Left ventricle myocardium superior (tissue), 1 donor: ENCODE data around the gene ZMYM2. TPM values are rescaled to one million over a fixed set of nuclear protein-coding genes. Genes with fewer than 3 reads are reported as not detected.
"Not testable (repeated sequence)": the region's sequence is repeated elsewhere in the genome, so short reads cannot be mapped to it uniquely, and the experiment has no call there.

ENCODE experiments used
- ATAC-seq: fragments of 200-7000 bp; cut with Tn5 transposase; one replicate; pipeline ENCODE4 v1.9.1; 2020; ENCODE audit warnings: mild to moderate bottlenecking, moderate library complexity
- DNase-seq: peaks from one replicate; pipeline ENCODE4 v3.0.0-alpha.2; 2020
- intact Hi-C: fragments of 100-400 bp; cut with micrococcal nuclease; formaldehyde crosslinking; loops from one replicate; pipeline ENCODE4 v1.11.0; 2022
- long read RNA-seq: library from polyadenylated mRNA; unstranded; transcript quantifications from one replicate; pipeline ENCODE4 v2.0.0, GENCODE V29; 2021
- total RNA-seq: library from RNA; stranded (reverse); fragmentation: NEBNext Ultra II Directional; extraction: Animal tissue kit (Norgen Biotek cat#: 25700); gene quantifications from one replicate; pipeline ENCODE4 v1.2.1, GENCODE V29; 2021
- donor health status: DM: no; HTN: yes; CAD: no; lungs with severe emphysema.

The ZMYM2 gene
- total RNA-seq: 49.8 TPM
- long read RNA-seq, partial matches to known transcripts: 12 of 16 reads
- long read RNA-seq, other reads (novel, unspliced or antisense): 4 of 16 reads

DNA sequence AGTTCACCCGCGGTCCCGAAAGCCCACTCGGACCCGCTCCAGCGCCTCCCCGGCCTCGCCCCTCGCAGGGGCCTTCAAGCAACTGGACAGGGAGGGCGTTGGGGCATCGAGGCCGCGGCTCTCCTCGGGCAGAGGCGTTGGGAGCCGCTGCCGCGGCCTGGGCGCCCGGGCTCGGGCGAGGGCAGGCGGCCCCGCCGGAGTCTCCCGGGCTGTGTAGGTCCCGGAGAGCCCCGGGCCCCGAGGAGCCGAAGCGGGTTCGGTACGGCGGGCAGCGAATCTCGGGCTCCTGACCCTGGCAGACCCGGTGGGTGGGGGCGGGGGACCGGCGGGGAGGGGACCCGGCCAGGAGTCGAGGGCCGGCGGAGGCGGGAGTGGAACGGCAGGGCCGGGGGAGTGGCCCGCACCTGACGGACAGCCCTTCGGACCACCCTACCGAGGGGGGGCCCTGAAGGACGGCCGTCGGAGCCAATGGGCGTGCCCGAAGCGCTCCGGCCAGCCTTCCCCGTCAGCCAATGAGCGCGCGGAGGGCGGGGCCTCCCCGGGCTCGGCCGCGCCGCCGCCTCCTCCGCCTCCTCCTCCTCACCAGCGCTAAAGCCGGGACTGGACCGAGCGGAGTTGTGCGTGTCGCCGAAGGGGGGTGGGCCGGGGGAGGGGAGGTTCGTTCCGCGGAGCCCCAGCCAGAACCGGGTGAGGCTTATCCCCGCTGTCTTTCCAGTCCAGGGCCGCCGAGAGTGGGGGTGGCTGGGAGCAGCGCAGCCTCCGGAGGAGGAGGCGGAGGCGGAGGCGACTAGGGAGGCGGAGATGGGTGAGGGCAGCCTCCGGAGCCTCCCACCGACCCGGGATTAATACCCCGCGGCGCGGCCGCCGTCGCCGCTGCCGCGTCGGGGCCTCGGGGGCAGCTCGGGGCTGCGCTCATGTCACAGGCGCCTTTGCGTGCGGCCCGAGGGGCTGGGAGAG is at the start of gene ZMYM2:
Gene ZMYM2 (plus strand): TSS at position 573 of the 957 bp plus-strand sequence. CDS start 34,346 bp downstream, outside the sequence.
- intact Hi-C loops: no loop called here
- DNase-seq: peak; percentile 100
- ATAC-seq: peak; percentile 96

DNA sequence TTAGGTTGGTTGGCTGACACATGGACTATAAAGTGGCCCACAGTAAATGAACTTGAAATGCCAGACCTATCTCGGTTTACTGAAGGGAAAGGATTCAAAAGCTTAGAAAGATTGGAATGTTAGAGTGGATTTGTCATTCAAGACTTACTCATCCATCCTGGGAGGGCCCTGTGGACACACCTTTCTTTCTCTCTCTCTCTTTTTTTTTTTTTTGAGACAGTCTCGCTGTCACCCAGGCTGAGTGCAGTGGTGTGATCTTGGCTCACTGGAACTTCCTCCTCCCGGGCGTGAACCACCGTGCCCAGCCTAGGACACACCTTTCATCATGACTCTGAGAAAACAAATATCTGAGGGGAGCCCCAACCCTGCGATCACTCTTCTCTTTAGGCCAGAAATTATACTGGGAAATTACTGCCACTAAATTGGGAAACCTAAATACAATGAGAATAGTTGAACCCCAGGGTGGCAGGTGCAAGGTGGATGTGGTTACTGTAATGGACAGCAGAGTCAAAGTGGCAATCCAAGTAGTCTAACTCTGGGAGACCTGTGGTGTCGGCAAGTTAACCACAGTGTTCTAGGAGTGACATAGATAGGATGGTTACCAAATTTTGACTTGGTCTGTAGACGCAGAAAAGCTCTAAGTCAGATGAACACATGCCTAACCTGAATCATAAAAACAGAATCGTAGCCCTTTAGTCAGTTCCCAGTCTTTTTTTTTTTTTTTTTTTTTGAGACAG is 48.0 kb upstream of the ZMYM2 start:
- ATAC-seq (no peak), DNase-seq (no peak)
- intact Hi-C loops: no loop called here

DNA sequence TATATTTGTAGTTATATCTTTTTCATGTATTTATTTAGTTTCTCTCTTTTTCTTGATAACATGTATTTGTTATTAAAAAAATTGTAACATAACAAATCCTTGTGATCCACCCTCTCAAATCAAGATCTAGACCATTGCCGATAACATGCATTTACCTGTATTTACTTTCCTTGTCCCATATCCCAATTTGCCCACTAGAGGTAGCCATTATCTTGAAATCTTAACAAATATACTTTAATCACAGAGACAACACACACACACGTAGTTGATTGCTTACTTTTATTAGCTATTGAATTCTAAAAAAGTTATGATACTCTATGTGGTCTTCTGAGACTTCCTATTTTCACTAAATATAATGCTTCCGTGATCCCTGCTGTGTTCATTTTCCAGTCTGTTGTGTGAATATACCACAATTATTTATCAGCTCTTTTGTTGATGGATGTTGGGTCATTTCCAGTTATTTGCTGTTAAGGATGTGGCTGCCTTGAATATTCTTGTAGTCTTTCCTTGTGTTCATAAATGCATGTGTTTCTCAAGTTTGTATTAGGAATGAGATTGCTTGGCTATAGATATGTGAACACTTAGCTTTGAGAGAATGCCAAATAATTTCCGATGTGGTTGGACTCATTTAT is 31.3 kb upstream of the ZMYM2 start:
- no peak for DNase-seq
- intact Hi-C loops: no loop called here

DNA sequence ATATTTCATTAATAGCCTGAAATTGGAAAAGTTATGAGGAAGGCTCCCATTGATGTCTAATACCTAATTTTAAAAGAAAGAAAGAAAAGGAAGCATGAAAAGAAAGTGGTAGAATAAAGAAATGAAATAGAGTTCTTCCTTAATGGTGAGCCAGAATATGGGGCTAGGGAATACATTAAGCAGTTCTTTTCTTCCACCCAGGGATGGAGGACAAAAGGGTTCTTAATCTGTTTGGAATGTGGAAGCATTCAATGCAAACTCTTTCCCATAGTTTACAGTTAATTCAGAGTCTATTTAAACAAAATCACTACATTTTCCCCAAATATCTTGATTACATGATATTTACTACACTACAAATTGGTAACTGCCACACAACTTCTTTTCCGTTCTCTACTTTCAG is 18.4 kb upstream of the ZMYM2 start:
- ATAC-seq (no peak), DNase-seq (no peak)
- intact Hi-C loops: no loop called here

More for the DNA sequence above, 31.3 kb upstream of the ZMYM2 start:
- ATAC-seq: no peak

DNA sequence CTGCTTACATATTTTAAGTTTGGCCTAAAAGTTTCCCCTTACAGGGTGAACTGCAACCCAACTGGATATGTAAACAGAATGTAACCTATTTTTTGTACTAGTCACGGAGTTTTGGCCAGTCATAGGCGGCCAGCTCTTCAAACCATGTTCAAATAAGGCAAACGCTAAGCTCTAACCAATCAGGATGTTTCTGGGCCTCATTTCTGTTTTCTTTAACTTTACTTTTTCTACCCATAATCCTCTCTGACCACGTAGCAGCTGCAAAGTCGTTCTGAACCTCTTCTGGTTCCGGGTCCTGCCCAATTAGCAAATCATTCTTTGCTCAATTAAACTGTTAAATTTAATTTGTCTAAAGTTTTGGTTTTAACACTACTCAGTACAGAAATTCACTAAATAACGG is 8.2 kb upstream of the ZMYM2 start:
- intact Hi-C loops: no loop called here
- ATAC-seq (no peak), DNase-seq (no peak)

DNA sequence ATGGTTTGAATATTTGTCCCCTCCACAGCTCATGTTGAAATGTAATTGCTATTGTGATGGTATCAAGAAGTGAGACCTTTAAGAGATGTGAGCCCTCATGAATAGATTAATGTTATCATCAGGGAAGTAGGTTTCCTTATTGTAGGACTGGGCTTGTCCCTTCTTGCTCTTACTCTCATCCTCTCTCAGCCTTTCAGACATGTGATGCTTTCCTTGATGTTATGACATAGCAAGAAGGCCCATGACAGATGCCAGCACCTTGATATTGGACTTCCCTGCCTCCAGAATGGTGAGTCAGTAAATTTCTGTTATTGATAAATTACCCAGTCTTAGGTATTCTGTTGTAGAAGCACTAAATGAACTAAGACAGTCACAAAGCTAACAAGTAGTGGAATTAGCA is 5.7 kb upstream of the ZMYM2 start:
- ATAC-seq (no peak), DNase-seq (no peak)
- intact Hi-C loops: no loop called here

DNA sequence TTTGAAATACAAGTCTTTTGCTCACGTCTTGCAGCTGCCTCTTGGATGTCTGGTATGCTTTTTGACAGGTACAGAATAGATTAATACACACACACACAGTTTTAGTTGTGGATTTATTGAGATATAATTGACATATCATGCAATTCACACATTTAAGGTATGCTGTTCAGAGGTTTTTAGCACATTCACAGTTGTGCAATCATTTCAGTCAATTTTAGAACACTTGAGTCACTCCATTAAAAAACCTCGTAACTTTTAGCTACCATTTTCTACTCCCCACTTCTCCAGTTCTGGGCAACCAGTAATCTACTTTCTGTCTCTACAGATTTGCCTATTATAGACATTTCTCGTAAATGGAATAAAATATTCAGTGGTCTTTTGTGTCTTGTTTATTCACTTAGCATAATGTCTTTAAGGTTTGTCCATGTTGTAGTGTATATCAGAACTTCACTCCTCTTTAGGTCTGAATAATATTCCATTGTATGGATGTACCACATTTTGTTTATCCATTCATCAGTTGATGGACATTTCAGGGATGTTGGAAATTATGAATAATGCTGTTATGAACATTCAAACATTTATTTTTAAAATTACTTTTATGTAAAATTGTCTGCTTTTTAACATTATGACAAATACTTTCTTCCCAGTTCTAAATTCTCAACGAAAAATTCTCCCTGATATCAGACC is 2.5 kb upstream of the ZMYM2 start:
- intact Hi-C loops: no loop called here
- DNase-seq: no peak
- ATAC-seq: no peak

DNA sequence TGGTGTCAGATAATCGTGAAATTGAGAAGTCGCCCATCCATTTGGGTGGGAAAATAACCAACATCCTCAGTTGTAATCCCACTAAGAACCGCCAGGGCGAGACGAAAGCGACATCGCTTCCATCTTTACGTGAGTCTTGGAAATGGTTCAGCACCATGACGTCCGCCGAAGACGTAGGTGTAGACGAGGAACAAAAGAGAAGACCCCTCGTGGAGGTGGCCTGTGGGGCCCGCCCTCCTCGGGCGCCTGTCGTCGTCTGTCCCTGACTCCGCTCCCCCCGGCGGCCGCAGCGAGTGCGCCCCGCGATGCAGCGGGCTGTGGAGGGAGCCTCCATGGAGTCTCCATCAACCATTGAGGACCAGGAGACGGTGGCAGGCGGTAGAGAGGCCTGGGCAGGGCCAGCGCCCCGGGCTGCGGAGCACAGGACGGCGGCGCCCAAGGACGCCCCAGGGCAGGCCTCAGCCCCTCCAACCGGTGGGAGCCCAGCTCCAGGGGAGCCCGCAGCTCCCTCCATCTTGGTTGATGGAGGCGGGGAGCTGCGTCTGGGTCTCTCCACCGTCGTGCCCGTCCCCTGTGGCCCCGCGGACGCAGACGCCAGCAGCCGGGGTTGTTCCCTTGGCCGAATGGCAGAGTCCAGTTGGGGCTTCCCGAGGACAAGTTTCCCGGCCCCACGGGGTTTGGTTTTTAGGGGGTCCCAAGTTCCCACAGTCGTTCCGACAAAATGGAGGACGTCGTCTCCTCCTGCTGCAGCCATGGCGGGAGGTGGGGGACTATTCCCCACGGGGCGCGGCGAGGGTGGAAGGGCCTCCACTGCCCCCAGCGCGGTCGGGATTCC is 990 bp upstream of the ZMYM2 start:
- intact Hi-C loops: no loop called here
- DNase-seq: peak; percentile 79
- peak; percentile 8 for ATAC-seq

DNA sequence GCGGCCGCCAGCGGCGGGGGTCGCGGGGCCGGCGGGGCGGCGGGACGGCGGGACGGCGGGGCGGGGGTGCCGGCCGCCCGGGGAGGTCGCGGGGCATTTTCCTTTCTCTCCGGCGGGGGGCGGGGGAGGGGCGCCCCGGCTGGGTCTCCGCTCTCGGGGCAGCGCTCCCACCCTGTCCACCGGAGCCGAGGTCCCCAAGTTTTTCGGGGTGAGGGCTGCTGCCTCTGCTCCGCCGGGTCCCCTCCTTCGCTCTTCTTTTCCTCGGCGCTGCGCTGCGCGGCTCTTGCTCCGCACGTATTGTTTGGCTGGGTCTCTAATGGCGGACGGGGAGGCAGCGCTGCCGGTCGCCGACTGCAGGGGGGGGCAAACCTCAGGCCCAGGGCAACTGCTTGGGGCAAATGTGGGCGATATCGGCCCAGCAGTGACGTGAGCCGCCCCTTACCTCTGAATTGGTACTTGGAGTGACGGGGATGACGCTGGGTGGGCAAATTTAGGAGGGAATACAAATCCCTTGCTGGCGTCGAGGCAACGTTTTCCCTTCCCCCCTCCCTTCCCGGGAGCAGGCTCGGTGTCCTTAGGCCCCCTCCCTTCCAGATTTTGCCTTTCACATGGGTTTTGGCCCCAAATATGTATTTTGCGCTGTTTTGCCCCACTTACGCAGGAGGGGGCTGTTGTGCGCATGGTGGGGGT is 759 bp downstream of the ZMYM2 start:
- peak; percentile 15 for ATAC-seq
- peak; percentile 76 for DNase-seq
- intact Hi-C loops: no loop called here

DNA sequence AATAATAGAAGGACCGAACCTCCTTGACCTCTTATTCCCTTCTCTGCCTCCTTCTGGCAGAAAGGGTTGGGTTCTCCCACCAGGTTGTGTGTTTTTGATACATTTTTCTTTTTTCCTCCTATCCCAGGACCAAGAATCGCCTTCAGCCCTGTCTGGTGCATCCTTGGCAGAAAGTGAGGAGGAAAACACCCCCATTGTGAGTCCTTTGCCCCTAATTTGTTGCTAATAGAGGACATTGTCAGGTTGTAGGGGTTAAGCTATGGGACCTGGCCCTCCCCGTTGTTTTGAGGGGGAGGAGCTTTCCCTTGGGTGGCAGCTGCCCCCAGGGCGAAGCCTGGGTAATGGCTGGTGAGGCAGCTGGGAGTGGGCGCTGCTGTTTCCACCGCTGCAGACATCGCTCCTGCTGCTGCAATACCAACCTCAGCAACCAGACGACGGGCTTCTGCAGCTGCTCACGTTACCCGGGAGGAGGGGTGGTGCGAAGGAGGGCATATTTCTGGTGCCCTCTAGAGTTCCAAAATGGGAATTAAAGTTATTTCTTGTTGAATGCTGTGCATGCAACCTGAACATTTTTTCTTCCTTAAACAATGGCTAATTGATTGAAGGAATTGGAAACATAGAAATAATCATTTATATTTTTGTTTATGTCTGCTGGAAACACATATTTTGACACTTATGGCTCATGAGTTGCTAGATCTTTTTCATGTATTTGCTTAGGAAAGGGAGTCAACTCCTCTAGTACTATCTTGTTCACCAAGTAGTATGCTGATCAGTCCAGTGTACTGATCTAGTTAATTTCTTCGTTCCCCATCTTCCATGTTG is 1.5 kb downstream of the ZMYM2 start:
- DNase-seq: peak; percentile 85
- peak; percentile 55 for ATAC-seq
- intact Hi-C loops: no loop called here

DNA sequence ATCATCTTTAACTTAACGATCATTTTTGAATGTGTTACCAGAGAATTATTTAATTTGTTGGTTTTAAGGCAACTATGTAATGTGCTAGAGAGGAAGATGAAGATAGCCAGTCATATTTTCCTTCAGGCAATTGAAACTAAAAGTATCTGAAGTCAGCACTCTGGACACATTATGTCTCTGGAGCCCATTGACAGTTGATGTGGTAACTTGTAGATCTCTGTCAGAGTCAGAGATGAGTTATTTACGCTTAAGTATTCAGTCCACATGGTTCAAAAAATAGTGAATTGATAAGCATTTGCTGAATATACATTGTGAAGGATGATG is 2.1 kb downstream of the ZMYM2 start:
- intact Hi-C loops: no loop called here
- ATAC-seq (no peak), DNase-seq (no peak)

DNA sequence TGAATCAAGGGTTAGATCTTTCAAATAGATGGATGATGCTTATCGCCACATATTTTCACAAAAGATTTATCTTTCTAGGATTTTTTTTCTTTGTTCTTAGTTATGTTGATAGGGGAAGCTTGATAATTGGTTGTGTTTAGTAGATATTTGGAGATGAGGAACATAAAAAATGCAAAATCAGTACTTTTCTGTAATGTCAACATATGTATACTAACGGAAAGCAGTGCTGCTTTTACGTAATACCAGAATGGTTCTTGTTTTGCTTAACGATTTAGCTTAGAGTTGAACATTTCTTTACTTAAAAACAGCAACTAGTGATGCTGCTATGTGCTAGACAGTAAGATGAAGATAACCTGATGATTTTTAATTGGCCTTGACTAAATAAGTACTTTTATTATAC is 3.0 kb downstream of the ZMYM2 start:
- ATAC-seq (no peak), DNase-seq (no peak)
- intact Hi-C loops: no loop called here

DNA sequence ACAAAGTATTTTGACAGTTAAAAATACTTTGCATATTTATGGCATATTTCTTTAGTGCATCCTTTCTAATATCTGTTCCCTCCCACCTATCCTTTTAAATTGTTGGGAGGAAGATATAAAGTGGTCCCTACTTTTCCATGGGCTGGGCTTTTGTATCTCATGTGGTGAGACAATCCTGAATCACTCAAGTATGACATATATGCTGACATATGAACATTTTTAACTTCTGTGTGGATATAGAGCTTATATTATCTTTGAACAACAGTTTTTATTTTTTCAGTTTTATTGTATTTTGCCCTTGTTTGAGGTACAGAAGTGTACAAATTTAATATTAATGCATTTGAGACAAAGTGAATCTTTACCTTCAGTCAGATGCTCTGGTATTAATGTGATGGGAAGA is 3.4 kb downstream of the ZMYM2 start:
- DNase-seq (no peak), ATAC-seq (no peak)
- intact Hi-C loops: no loop called here

DNA sequence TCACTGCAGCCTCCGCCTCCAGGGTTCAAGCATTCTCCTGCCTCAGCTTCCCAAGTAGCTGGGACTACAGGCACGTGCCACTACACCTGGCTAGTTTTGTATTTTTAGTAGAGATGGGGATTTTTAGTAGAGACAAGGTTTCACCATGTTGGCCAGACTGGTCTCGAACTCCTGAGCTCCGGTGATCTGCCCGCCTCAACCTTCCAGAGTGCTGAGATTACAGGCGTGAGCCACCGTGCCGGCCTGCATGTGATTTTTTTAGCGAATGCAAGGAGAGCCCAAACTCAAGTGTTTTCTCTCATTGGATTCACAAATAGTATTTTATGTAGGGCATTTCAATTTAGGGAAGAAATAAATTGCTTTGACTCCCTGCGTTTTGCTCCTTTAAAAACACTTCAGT is 4.4 kb downstream of the ZMYM2 start:
- intact Hi-C loops: no loop called here
- DNase-seq (no peak), ATAC-seq (no peak)

DNA sequence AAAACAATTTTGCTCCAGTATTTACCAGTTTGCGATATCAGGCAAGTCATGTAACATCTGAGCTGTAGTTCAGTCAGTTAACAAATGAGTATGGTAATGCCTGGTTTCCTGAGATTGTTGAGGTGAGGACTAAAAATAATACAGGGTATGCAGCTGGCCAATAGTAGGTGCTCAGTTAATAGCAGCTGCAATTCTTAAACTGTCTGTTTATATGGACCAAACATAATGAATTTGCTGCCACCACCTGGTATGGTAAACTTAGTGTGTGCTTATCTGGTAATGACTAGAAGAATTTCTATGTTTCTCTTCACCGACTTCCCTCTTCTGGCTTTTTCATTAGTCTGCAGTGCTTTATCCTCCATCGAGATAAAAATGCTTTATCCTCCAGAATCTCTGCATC is 9.1 kb downstream of the ZMYM2 start:
- ATAC-seq (no peak), DNase-seq (no peak)
- intact Hi-C loops: no loop called here

DNA sequence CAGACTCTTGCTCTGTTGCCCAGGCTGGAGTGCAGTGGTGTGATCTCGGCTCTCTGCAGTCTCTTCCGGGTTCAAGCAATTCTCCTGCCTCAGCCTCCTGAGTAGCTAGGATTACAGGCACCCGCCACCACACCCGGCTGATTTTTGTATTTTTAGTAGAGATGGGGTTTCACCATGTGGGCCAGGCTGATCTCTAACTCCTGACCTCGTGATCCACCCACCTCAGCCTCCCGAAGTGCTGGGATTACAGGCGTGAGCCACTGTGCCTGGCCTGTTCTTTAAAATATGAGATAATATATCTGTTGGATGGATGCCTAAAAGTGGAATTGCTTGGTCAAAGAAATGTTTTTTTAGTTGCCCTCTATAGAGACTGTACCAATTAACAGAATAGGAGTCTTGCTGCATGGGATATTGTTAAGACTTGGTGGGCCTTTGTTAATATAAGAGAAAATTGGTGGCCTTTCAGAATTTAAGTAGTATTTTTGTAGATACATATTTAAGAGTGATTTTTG is 16.0 kb downstream of the ZMYM2 start:
- intact Hi-C loops, DNase-seq: not testable (repeated sequence)
- ATAC-seq: peak; percentile 48
